GM21737 (cell line): Measurements from ENCODE around the gene LRG1.

Source experiments
- ATAC-seq: cut with Tn5 transposase; IDR thresholded peaks from one replicate; pipeline ENCODE4 v1.9.1; 2021; ENCODE audit warnings: mild to moderate bottlenecking, moderate library complexity; ENCODE audit not compliant: unreplicated experiment

Gene LRG1

DNA sequence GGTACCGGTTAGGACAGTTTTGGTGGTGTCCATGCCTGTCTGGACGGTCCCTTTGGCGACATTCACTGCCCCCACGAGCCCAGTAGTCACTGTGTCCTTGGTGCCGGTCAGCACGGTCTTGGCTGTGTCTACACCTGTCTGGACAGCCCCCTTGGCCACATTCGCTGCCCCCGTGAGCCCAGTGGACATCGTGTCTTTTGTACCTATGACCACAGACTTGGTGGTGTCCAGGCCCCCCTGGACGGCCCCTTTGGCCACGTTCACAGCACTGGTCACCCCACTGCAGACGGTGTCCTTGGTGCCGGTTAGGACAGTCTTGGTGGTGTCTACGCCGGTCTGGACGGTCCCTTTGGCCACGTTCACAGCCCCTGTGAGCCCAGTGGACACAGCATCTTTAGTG lies 27.8 kb downstream of the LRG1 start:
- ATAC-seq = no peak

GRCh38 chr19:4511300-4512054 lies 28.4 kb downstream of the LRG1 start:
- ATAC-seq = no peak

DNA sequence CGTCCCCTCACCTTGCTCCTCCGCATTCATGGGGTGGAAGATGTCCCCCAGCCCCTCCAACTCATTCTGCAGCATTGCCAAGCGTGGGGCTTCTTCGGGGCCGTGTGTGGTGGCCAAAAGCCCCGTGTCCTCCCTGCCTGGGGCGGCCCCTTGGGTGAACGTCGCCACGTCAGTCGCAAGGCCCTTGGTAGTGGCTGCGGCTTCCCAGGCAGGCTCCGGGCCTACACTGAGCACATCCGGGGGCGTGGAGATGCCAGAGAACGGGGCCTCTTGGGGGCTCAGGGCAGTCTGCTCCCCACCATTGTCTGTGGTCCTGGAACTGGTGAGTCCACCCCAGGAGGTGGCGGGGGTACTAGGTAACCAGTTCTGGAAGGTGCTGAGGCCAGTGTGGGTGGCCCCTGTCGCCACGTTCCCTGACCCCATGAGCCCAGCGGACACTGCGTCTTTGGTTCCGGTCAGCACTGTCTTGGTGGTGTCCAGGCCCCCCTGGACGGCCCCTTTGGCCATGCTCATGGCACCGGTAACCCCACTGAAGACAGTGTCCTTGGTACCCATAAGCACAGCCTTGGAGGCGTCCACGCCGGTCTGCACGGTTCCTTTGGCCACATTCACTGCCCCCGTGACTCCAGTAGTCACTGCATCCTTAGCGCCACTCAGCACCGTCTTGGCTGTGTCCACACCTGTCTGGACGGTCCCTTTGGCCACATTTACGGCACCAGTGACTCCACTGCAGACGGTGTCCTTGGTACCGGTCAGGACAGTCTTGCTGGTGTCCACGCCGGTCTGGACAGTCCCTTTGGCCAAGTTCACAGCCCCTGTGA lies 29.2 kb downstream of the LRG1 start:
- ATAC-seq = no peak

GRCh38 chr19:4508698-4509097 lies 31.1 kb downstream of the LRG1 start:
- no peak for ATAC-seq

DNA sequence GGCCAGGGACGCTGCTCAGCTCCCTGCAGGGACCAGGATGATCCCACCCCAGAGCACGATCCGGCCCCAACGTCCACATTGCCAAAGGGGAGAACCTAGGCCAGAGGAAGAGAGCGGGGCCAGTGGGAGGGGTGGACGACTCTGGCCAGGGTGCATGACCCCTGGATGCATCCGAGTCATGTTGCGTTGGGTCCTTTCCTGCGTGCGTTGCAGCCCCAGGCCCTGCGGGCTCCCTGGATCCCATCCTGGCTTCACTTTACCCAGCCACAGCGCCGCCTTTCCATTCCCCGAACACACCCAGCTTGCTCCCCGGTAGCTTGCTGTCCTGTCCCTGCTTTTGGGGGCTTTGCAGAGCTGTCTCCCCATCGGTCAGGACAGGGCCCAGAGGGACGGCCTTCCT lies 32.0 kb downstream of the LRG1 start:
- no peak for ATAC-seq

DNA sequence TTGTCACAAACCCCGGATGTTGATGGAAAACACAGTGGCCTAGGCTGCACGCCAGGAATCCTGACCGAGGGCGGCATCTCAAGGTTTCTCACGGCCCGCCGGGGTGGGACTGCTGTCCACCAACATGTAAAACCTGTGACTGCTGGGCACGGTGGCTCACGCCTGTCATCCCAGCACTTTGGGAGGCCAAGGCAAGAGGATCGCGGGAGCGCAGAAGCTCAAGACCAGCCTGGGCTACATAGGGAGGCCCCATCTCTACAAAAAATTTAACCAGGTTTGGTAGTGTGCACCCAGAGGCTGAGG lies 32.7 kb downstream of the LRG1 start:
- ATAC-seq = no peak

DNA sequence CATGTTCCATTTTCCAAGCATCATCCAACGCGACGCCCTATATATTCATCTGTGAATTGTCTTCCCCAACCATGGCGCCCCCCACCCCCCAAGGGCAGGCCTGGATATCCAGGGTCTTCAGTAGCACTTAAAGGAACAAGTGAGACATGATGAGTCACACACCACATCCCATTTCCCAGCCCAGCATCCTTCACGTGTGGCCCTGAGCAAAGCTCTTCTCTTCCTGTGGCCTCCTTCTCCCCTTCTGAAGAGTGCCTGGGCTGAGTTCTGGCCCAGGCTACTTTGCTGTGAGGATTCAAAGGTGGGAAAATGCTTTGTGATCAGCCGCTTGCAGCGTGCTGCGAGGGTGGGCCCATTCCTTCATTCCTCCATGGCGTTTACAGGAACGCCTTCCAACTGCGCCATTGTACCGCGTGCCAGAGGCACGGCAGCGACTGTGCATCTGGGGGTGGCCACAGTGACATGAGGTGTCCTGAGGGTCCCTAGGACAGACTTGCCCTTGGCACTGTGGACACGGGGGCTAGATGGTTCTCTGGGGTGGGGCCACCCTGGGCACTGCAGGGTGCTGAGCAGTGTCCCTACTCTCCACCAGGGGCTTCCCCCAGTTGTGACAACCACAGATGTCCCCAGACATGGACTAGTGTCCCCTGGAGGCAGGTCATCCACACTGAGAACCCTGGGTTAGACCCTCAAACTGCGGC lies 33.2 kb downstream of the LRG1 start:
- no peak for ATAC-seq

DNA sequence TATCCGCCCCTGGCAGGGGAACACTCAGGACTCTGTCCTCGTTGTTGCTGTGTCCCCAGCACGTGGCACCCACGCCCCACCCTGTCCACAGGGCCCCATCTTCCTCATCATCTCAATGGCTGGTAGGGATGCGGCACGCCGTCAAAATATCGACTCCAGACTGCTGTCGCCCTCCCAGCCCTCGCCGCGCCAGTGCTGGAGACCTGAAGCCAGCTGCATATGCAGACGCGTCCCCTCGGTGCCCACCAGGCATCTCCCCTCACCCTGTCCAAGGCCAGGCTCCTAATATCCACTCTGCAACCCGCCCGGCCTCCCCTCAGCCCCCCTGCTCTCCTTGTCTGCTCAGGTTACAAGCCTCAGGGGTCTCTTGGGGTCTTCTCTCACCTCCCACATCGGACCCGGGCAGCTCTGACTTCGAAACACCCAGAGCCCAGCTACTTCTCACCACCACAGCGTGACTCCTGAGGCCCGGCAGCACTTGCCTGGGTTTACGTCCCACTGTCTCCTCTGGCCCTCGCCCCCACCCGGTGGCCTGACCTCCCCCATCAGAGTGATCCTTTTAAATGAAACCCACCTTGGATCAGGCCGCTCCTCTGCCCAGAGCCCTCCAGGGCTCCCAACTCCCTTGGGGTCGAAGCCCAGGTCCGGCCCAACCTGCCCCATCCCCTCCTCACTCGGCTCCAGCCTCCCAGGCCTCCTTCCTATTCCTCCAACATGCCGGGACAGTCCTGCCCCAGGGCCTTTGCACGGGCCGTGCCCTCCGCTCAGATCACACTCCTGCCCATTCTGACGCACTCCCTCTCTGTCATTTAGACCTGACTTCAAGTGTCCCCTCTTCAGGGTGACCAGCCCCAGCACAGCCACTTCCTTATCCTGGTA lies 34.0 kb downstream of the LRG1 start:
- no peak for ATAC-seq

DNA sequence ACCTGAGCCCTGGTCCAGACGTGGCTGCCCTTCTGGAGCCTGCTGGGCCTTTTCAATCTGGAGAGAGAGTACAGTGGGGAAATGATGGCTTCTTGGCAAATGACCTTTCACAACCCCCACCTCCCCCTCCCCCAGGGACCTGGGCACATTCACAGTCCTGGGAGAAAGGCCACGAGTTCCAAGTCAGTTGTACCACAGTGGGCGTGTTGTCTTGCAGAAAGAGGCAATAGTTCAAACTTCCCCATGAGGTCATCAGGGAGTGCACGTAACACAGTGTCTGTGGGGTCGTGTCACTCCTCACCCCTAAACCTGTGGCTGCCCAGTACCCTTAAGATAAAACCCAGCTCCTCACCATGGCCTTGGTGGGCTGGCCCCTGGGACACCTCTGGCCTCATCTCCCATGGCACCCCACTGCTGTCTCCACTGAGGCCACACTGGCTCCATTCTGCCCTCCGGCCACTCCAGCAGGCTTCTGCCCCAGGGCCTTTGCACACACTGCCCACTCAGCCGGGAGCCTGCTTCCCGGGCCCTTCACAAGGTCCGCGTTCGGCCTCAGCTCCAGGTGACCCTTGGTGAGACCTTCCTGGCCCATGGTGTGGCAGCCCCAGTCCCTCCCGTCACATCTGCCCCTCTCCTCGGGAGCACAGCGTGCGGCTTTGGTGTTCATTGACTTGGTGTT lies 34.8 kb downstream of the LRG1 start:
- no peak for ATAC-seq

GRCh38 chr19:4504297-4504701 lies 35.5 kb downstream of the LRG1 start:
- ATAC-seq = no peak

DNA sequence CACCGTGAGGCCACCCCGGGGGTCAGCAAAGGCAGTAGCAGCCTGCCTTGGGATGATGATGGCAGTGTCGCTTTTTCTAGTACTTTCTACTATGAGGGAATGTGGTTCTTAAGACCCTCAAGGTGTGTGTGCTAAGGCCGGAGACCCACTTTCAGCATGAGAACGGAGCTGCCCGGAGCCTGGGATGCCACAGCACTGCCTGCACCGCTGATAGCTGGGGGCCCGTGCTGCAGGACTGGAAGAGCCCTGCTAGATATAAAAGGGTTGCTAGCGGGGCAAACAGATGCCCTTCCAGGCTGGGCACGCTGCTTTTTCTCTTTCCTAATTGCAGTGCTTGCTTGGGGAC lies 36.0 kb downstream of the LRG1 start:
- ATAC-seq = no peak

GRCh38 chr19:4503132-4503824 lies 36.6 kb downstream of the LRG1 start:
- ATAC-seq = no peak

GRCh38 chr19:4502282-4503131 lies 37.3 kb downstream of the LRG1 start:
- no peak for ATAC-seq

- no peak for ATAC-seq
These were observed 38.1 kb downstream of the LRG1 start for GRCh38 chr19:4501691-4502090.

- ATAC-seq = no peak
These were observed 38.8 kb downstream of the LRG1 start for GRCh38 chr19:4500841-4501591.

GRCh38 chr19:4499855-4500254 lies 40.0 kb downstream of the LRG1 start:
- no peak for ATAC-seq

DNA sequence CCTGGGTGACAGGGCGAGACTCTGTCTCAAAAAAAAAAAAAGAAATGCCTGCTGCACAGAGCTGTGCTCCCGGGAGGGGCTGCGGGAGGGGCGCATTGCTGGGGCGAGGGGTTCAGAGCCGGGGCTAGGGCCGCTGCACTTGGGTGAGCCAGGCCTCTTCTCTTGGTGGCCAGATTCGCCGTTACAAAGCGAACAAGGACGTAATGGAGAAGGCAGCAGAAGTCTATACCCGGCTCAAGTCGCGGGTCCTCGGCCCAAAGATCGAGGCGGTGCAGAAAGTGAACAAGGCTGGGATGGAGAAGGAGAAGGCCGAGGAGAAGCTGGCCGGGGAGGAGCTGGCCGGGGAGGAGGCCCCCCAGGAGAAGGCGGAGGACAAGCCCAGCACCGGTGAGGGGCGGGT lies 40.5 kb downstream of the LRG1 start:
- no peak for ATAC-seq

DNA sequence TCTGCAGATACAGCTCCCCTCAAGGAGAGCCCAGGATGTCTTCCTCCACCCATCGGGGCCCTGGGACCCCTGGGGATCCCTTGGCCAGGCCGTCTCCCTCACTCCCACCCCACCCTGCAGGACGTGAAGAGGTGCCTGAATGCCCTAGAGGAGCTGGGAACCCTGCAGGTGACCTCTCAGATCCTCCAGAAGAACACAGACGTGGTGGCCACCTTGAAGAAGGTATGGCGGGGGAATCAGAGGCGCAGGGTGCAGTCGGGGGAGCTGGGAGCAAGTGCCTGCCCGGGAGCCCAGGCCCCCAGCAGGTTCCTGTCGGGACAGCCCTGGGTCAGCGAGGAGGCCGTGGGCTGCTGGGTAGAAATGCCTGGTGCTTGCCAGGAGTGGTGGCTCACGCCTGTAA lies 41.1 kb downstream of the LRG1 start:
- no peak for ATAC-seq
